ENCODE data around the gene C11orf58.

The C11orf58 gene

DNA sequence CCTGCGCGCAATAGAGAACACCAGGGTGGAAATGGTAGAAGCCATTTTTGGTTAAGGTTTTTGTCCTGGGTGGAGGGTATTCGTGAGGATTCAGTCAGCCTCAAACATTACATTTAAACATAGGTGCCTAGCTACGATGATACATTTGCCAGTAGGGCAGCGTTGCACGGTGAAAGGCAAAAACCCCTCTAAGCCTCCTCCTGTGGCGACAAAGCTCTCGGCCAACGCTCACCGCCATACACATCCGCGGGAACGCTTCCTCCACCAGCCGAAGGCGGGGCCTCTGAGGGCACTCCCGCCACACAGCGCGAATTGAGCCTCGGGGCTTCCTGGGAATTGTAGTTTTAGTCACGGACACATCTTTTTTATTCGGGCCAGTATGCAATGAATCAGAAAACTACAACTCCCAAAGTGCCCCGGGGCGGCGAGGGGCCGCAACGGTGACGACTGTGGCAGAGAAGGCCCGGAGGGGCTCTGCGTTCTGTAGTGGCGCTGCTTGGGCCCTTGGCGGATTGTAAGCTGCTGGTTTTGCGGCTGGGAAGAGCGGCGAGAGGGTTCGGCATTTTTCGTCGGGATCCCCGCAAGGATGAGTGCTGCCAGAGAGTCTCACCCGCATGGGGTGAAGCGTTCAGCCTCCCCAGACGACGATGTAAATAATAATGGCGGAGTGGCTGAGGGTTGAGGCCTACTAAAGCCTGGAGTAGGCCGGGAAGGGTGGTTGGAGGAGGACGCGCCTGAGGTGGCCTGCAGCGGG lies at the start of gene C11orf58:
Gene C11orf58, plus strand, starts transcription at position 455 of the 754 bp plus-strand sequence. Its CDS starts 132 bp downstream, at position 587.
- peak; percentile 97 for DNase-seq

- no peak for DNase-seq
These were observed 48.4 kb upstream of the C11orf58 start for GRCh38 chr11:16690086-16690485.

DNA sequence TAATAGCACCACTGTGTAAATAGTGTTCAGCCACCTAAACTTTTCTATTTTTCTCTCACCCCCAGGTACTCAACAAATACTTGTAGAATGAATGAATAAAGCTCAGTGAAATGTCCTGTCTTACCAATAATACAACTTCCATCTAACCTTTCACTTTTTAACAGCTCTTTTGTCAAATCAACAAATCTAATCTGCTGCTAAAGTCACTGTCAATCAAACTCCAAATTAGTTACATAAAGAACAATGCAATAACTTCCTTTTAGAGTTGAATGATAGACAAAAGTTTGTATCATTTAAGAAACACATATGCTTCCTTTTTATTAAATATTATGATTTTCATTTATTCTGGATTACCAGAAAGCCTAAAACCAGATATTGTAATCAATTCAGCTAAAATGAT lies 34.7 kb upstream of the C11orf58 start:
- no peak for DNase-seq

DNA sequence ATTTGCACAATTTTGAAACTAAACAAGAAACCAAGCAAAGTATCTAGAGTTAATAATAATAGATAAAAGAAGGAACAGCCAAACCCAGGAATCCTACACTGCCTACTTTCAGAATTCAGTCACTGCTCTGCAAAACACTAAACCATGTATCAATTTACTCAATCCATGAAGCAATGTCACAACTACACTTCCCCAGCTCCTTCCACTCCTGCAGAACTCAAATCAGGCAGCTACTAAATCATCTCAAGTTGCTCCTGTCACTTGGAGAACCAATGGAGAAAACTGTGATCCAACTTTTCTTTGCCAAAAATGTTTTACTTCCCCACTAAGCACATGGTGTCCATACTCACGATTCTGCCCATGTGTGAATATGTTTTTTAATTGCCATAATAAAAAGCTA lies 24.9 kb upstream of the C11orf58 start:
- no peak for DNase-seq

DNA sequence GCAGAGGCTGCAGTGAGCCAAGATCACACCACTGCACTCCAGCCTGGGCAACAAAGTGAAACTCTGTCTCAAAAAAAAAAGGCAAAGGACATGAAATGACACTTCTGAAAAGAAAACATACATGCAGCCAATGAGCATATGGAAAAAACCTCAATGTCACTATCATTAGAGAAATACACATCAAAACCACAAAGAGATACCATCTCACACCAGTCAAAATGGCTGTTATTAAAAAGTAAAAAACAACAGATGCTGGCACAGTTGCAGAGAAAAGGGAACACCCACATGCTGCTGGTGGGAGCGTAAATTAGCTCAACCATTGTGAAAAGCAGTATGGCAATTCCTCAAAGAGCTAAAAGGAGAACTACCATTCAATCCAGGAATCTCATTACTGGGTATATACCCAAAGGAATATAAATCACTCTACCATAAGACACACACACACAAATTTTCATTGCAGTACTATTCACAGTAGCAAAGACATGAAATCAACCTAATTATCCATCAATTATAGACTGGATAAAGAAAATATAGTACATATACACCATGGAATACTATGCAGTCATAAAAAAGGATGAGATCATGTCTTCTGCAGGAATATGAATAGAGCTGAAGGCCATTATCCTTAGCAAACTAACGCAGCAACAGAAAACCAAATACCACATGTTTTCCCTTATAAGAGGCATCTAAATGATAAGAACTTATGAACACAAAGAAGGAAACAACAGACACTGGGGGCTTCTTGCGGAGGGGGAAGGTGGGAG lies 15.7 kb upstream of the C11orf58 start:
- DNase-seq: no peak

DNA sequence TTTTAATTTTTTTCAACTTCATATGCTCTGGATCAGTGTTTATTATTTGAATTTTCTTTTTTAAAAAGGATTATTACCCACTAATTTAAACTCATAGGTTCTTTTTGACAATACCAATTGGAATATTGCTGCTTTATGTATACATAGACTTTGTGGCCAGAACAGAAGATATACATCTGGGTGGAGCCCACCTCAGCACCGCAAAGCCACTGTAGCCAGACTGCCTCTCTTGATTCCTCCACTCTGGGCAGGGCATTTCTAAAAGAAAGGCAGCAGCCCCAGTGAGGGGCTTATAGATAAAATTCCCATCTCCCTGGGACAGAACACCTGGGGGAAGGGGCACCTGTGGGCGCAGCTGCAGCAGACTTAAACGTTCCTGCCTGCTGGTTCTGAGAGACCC lies 10.6 kb upstream of the C11orf58 start:
- DNase-seq: no peak

- peak; percentile 28 for DNase-seq
These were observed 642 bp upstream of the C11orf58 start for GRCh38 chr11:16737818-16738192.

GRCh38 chr11:16738947-16739815 lies 734 bp downstream of the C11orf58 start:
- peak; percentile 16 for DNase-seq

- peak; percentile 2 for DNase-seq
These were observed 3.0 kb downstream of the C11orf58 start for GRCh38 chr11:16741473-16741872.

GRCh38 chr11:16743478-16743877 lies 5.0 kb downstream of the C11orf58 start:
- no peak for DNase-seq

GRCh38 chr11:16744128-16744725 lies 5.8 kb downstream of the C11orf58 start:
- DNase-seq: no peak

GRCh38 chr11:16745950-16746605 lies 7.6 kb downstream of the C11orf58 start:
- DNase-seq: peak; percentile 61

GRCh38 chr11:16749092-16749491 lies 10.6 kb downstream of the C11orf58 start:
- DNase-seq: no peak

GRCh38 chr11:16749666-16750065 lies 11.2 kb downstream of the C11orf58 start:
- DNase-seq: no peak

DNA sequence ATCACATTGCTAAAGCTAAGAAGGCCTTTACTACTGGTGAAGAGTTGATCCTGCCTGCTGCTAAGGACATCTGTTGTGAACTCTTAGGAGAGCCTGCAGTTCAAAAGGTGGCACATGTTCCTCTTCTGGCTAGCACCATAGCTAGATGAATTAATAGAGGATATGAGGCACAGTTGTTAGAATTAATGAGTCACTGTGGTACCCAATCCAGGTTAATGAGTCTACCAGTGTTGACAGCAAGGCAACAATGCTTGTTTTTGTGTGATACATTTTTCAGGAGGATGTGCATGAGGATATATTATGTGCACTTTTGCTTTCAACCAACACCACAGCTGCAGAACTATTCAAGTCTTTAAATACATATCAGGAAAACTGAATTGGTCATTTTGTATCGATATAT lies 12.0 kb downstream of the C11orf58 start:
- no peak for DNase-seq

- no peak for DNase-seq
These were observed 20.1 kb downstream of the C11orf58 start for GRCh38 chr11:16758382-16759024.

GRCh38 chr11:16759857-16760508 lies 21.5 kb downstream of the C11orf58 start:
- no peak for DNase-seq

GRCh38 chr11:16763746-16764145 lies 25.3 kb downstream of the C11orf58 start:
- DNase-seq: no peak

DNA sequence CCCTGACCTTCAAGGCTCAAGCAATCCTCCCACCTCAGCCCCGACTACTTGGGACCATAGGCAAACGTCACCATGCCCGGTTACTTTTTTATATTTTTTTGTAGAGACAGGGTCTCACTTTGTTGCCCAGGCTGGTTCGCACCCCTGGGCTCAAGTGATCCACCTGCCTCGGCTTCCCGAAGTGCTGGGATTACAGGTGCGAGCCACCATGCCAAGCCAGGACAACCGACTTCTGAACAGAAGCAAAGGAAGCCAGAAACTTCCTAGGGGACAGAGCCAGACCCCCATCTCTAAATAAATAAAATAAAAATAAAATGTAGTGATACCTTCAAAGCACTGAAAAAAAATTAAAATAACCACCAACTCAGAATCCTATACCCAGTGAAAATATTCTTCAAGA lies 26.4 kb downstream of the C11orf58 start:
- DNase-seq: no peak

DNA sequence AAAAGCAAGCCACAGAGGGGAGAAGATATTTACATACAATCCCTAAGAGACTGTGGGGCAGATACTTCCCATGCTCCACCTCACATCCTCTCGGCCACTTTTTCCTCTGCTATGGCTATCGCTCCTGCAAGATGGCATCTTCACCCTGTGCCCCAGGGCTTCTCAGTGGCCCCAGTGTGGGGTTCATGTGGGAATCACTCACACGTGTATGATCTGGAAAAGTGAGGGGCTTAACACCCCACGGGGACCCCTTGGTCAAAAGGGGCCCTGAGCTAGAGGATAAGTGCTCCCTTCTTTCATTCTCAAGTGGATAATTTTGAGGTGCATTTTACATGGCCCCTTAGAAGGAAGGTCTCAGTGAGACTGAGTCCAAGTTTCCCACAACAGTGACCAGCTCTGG lies 28.7 kb downstream of the C11orf58 start:
- DNase-seq: no peak

GRCh38 chr11:16767957-16768356 lies 29.5 kb downstream of the C11orf58 start:
- DNase-seq: no peak
